Neuron (in vitro differentiated cells): ENCODE data around the gene BBX.
"Not testable (repeated sequence)": the region's sequence is repeated elsewhere in the genome, so short reads cannot be mapped to it uniquely, and the experiment has no call there.

Experiments used
- H2AFZ ChIP-seq: one replicate; pipeline ENCODE4 v1.6.1; 2013; ENCODE audit warnings: low read depth, mild to moderate bottlenecking, inconsistent platforms, low read length, moderate library complexity
- H3K27me3 ChIP-seq: one replicate; pipeline ENCODE4 v1.6.1; 2013; ENCODE audit warnings: low read length; ENCODE audit not compliant: insufficient read depth
- H3K36me3 ChIP-seq: one replicate; pipeline ENCODE4 v1.6.1; 2013; ENCODE audit warnings: low read length; ENCODE audit not compliant: insufficient read depth
- H3K4me1 ChIP-seq: one replicate; pipeline ENCODE4 v1.6.1; 2013; ENCODE audit warnings: low read length; ENCODE audit not compliant: insufficient read depth
- H3K4me3 ChIP-seq: 2 replicates; pipeline ENCODE4 v1.5.1; 2013; ENCODE audit warnings: mild to moderate bottlenecking, low read length, moderate library complexity
- H3K9me3 ChIP-seq: one replicate; pipeline ENCODE4 v1.6.1; 2013; ENCODE audit warnings: low read length

Gene BBX

DNA sequence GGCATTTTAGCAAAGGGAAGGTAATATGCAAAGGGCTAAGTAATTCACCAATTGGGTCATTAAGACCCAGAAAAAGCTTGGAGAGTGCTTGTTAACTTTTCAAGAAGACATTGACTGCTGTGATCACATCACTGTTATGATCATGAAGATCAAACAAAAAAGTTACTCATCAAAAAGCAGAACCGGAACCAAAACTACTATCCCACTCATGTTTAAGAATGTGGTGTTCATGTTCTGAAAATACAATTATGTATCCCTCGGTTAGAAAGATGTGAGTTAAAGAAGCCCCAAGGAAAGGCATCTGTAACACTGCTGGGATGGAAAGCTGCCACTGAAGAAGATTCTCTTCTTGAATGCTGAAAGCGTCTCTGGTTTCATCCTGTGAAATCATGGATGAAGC, 32.6 kb downstream of the BBX start:
- H3K36me3 ChIP-seq: no peaks in the 10 kb centered on the region
- no peaks in the 10 kb centered on the region for H3K9me3 ChIP-seq
- no peak overlapping the region for H3K4me3 ChIP-seq
- H3K4me1 ChIP-seq: no peaks in the 10 kb centered on the region
- no peaks in the 10 kb centered on the region for H3K27me3 ChIP-seq
- no peak overlapping the region for H2AFZ ChIP-seq

DNA sequence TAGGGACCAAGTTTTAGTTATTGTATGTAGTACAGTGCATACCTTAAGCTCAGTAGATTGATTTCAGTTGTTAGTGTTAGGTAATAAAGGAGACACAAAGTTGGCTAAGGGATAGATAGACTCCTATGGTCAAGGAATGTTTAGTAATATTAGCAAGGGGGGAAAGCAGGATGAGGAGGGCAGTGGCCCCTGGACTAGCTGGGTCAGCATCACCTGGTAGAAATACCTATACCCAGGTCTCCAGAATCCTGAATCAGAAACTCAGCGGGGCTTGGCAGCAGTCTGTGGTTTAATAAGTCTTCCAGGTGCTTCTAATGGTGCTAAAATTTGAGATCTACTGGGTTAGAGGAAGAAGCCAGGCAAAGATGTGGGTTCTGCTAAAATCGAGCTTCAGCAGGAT, 35.0 kb downstream of the BBX start:
- Histone ChIP-seq H3K9me3 (no peaks in the 10 kb centered on the region), H3K27me3 (no peaks in the 10 kb centered on the region), H3K4me3 (no peak overlapping the region), H2AFZ (no peak overlapping the region), H3K36me3 (no peaks in the 10 kb centered on the region), H3K4me1 (no peaks in the 10 kb centered on the region)

DNA sequence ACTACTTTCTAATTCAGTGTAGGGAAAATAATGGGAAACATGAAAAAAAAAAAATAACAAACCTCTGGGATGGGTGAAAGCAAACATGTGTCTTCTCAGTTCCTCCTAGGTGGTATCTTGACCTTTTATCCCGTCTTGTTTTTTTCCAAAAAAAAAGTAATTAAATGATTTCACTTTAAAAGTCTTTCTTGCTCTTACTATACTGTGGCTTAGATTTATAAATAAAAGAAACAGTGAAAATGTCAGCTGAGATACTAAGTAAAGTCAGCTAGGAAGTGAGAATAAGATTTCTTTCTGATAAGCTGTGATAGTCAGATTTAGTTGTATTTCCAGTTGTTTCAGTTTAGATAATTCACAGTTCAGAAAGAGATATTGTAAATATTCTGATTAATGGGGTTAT, 37.4 kb downstream of the BBX start:
- no peaks in the 10 kb centered on the region for H3K9me3 ChIP-seq
- H3K36me3 ChIP-seq: no peaks in the 10 kb centered on the region
- H2AFZ ChIP-seq: no peak overlapping the region
- H3K4me1 ChIP-seq: no peaks in the 10 kb centered on the region
- H3K27me3 ChIP-seq: no peaks in the 10 kb centered on the region
- H3K4me3 ChIP-seq: no peak overlapping the region

DNA sequence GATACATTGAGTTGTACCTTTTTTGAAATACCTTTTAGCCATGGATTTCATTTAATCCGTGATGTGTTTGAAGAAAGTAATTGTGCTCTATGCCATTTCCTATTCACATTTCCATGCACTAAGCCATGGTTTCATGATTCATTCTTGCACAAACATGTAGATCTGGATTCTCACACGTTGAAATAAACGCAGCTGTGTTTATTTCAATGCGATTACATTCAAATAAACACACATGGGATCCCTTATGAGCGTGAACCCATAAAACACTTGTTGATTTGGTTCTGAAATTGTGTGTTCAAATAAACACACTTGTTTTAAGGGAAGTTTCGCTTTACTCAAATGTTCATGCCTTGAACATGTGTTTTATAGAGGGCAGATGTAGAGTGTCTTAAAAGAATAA, 39.2 kb downstream of the BBX start:
- H3K27me3 ChIP-seq: no peaks in the 10 kb centered on the region
- no peak overlapping the region for H3K4me3 ChIP-seq

DNA sequence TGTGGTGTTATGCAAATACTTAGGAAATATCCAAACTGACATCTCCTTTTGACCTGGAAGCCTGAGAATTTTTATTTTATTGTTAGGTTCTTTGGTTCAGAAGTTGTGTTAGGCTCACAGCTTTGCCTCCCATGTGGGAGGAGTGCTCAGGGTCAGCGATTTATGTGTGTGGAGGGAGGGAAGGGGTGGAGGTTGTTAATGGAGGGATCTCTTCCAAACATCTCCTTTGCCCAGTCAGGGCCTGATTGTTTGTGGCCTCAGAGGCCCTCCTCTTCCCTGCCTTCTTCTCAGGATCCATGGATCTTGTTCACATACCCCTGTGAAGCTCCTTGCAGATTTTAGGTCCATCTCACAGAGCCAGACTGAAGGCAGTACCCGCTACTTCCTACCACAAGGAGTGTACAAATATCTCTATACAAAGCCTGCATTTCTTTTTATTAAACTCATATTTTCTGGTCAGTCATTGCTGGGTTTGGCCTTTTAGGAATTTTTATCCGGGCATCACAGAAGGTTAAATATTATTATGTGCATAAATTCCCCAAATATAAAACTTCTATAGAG, 40.3 kb downstream of the BBX start:
- no peaks in the 10 kb centered on the region for H3K9me3 ChIP-seq
- H3K36me3 ChIP-seq: no peaks in the 10 kb centered on the region
- H3K27me3 ChIP-seq: no peaks in the 10 kb centered on the region
- H2AFZ ChIP-seq: no peak overlapping the region
- no peaks in the 10 kb centered on the region for H3K4me1 ChIP-seq
- no peak overlapping the region for H3K4me3 ChIP-seq

More for the DNA sequence above, 39.2 kb downstream of the BBX start:
- H2AFZ ChIP-seq: no peak overlapping the region
- no peaks in the 10 kb centered on the region for H3K36me3 ChIP-seq
- H3K9me3 ChIP-seq: no peaks in the 10 kb centered on the region
- H3K4me1 ChIP-seq: no peaks in the 10 kb centered on the region

DNA sequence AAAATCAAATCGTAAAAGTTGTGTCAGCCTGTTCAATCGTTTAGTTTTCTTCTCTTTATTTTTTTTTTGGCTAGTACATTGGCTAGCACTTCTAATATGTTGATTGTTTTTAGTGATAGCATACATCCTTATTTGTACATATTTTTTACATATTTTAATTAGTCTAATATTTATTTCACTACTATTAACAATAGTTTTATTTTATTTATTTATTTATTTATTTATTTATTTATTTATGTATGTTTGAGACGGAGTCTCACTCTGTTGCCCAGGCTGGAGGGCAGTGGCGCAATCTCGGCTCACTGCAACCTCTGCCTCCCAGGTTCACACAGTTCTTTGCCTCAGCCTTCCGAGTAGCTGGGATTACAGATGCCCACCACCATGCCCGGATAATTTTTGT, 42.5 kb downstream of the BBX start:
- not testable (repeated sequence) for H3K36me3 ChIP-seq, H3K9me3 ChIP-seq, H2AFZ ChIP-seq

DNA sequence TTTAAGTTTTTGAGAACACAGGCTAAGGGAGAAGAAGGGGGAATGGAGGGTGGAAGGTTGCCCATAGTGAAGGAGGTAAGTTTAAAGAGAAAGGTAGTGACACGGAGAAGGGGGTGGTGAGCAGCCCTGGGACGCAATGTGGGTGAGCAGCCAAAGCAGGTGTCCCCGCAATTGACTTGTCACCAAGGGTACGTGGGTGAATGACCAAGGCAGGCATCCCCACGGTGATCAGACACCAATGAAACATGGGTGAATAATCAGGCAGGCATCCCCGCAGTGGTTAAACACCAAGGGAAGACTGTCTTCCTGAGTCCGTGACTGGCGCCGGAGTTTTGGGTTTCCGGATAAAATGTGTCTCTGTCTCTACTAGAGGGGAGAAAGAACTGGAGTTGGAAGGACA, 48.3 kb downstream of the BBX start:
- H3K9me3 ChIP-seq, H2AFZ ChIP-seq, H3K36me3 ChIP-seq, H3K4me1 ChIP-seq, H3K27me3 ChIP-seq, H3K4me3 ChIP-seq: not testable (repeated sequence)

More for the DNA sequence above, 42.5 kb downstream of the BBX start:
- not testable (repeated sequence) for H3K4me3 ChIP-seq, H3K27me3 ChIP-seq, H3K4me1 ChIP-seq

DNA sequence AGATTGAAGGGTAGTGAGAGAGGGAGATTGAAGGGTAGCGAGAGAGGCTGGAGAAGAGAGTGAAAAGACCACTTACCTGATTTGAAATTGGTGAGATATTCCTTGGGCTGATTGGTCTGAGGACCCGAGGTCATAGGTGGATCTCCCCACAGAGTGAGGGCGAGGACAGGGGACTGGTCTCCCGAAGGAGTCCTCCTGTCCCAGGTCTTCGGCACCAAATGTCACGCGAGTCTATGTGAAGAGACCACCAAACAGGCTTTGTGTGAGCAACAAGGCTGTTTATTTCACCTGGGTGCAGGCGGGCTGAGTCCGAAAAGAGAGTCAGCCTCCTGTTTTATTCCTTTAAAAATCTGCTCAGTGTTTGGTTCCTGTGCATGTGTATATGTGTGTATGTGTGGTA, 48.7 kb downstream of the BBX start:
- not testable (repeated sequence) for H3K36me3 ChIP-seq, H3K9me3 ChIP-seq, H3K4me1 ChIP-seq, H3K27me3 ChIP-seq, H3K4me3 ChIP-seq, H2AFZ ChIP-seq

DNA sequence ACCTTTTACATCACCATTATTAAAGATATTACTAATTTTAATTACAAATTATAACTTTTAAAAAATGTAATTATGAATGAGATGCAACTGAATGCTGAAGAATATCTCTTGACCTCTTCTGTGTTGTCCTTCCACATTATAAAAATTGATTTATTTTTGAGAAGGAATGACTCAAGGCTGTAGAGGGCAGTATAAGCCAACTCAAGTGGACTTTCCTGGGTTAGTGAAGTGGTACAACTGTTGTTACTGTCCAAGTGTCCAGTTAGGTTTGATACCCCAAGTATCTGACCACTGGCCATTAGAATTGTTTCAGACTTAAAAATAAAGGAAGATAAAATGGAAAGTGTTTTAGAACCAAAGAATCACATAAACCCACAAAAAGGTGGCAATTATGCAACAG, 51.9 kb downstream of the BBX start:
- Histone ChIP-seq H3K9me3 (no peaks in the 10 kb centered on the region), H3K27me3 (no peaks in the 10 kb centered on the region), H3K4me3 (no peak overlapping the region), H3K36me3 (no peaks in the 10 kb centered on the region), H3K4me1 (peaks cover 5% of the 10 kb centered on the region), H2AFZ (no peak overlapping the region)

DNA sequence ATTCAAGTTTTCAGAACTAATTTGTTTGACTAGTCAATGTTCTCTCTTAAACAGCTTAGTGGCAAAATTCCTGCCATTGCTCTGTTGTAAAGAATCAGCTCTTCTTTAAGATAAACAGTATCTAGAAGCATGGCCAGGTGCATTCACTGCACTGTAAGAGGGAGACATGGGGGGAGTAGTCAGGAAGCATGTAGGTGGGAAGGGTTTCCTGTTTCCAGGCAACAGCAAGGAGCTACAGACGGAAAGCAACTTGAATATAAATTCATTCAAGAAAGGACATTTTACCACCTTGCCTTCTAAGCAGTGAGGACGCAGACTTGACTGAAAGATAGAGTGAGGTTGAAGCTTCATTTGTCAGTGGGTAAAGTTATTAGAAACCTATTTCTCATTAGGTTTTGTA, 55.3 kb downstream of the BBX start:
- H3K27me3 ChIP-seq: no peaks in the 10 kb centered on the region
- H3K9me3 ChIP-seq: no peaks in the 10 kb centered on the region
- H3K4me1 ChIP-seq: peaks cover 5% of the 10 kb centered on the region
- no peaks in the 10 kb centered on the region for H3K36me3 ChIP-seq
- no peak overlapping the region for H3K4me3 ChIP-seq
- H2AFZ ChIP-seq: no peak overlapping the region

DNA sequence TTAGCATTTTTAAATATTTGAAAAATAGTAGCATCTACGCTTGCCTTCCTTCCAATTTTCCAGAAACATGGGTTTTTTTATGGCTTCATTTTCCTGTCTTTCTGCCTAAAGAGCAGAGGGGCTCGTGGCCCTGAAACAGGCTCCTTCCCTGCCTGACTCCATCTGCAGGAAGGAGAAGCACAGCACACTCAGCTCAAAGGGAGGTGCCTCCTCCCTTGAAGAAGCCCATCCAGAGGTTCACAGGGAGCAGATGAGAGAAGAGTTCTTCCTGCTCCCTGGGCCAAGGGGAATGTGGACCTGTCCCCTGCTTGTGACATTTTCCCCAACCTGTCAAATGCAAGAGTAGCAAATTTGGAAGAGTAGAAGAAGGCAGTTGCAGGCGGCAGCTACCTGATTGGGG, 55.8 kb downstream of the BBX start:
- peaks cover 5% of the 10 kb centered on the region for H3K4me1 ChIP-seq
- no peak overlapping the region for H3K4me3 ChIP-seq
- H3K9me3 ChIP-seq: no peaks in the 10 kb centered on the region
- H3K36me3 ChIP-seq: no peaks in the 10 kb centered on the region
- H3K27me3 ChIP-seq: no peaks in the 10 kb centered on the region
- no peak overlapping the region for H2AFZ ChIP-seq

DNA sequence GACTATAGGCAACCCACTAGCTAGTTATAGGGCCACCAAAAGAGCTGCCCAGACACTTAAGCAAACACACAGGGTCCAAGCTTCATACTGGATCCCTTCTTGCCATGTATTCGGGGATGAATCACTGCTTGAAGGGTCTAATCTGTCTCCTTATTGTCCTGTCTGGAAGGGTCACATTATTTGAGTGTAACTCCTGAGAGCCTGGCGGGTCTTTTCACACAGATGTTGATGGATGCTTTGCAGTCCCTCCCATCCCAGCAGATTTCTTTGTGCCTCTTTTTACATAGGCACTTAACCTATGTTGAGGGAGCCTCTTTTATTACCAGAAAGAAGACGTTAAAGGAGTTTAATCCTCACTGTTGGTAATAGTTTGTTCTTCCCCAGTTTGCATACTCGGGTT, 56.6 kb downstream of the BBX start:
- no peak overlapping the region for H2AFZ ChIP-seq
- H3K27me3 ChIP-seq: no peaks in the 10 kb centered on the region
- H3K9me3 ChIP-seq: no peaks in the 10 kb centered on the region
- peaks cover 5% of the 10 kb centered on the region for H3K4me1 ChIP-seq
- H3K4me3 ChIP-seq: no peak overlapping the region
- H3K36me3 ChIP-seq: no peaks in the 10 kb centered on the region

DNA sequence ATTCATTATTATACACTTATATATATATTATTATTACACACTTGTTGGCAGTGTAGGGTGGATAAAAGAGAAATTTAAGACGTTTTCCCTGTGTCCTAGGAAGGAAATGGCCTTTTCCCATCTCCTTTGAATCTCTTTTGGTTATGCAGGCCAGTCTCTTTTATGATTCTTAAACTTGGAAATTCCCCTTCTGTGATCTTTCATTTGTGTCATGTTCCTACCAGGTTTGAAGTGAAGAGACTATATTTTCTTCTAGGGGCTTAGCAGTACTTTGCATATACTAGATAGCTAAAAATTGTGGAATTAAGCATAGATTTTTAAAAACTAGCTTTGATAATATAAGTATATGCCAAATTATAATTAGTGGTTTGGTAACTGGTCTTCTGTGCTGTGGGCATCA, 58.5 kb downstream of the BBX start:
- Histone ChIP-seq H3K9me3 (no peaks in the 10 kb centered on the region), H2AFZ (no peak overlapping the region), H3K4me1 (peaks cover 5% of the 10 kb centered on the region), H3K4me3 (no peak overlapping the region), H3K36me3 (no peaks in the 10 kb centered on the region), H3K27me3 (no peaks in the 10 kb centered on the region)

DNA sequence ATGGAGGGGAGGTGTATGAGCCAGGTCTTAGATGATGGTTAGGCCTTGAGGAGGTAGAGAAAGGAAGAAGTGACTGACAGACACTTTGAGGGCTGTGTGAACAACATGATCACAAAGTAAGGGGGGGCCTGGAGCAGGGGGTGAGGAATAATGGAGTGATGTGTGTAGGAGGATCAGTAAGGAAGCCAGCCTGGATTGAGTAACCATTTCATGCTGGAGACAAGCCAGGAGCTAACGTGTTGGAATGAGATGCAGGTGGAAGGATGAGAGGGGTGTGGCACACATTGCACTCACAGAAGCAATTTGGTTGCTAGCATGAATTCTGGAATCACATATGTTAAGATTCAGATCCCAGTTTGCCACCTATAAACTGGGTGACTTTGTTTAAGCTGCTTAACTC, 65.5 kb downstream of the BBX start:
- Histone ChIP-seq H3K4me3 (no peak overlapping the region), H3K9me3 (no peaks in the 10 kb centered on the region), H2AFZ (no peak overlapping the region), H3K36me3 (no peaks in the 10 kb centered on the region), H3K4me1 (no peaks in the 10 kb centered on the region), H3K27me3 (no peaks in the 10 kb centered on the region)
